Astrocyte (in vitro differentiated cells and primary cell): ENCODE measurements around the gene USP40.

Experiments
- EZH2 ChIP-seq: IDR thresholded peaks from 2 replicates; pipeline ENCODE4 v1.6.1; 2012; ENCODE audit warnings: mild to moderate bottlenecking, low read length, inconsistent platforms; ENCODE audit not compliant: insufficient read depth
- TF ChIP-seq, protein P1 (sequence below): IDR thresholded peaks from 2 replicates; pipeline ENCODE4 v1.5.1; 2011; ENCODE audit warnings: low read depth, mild to moderate bottlenecking, inconsistent platforms, low read length, moderate library complexity; ENCODE audit not compliant: insufficient read depth

- TF ChIP-seq, protein P1, sequence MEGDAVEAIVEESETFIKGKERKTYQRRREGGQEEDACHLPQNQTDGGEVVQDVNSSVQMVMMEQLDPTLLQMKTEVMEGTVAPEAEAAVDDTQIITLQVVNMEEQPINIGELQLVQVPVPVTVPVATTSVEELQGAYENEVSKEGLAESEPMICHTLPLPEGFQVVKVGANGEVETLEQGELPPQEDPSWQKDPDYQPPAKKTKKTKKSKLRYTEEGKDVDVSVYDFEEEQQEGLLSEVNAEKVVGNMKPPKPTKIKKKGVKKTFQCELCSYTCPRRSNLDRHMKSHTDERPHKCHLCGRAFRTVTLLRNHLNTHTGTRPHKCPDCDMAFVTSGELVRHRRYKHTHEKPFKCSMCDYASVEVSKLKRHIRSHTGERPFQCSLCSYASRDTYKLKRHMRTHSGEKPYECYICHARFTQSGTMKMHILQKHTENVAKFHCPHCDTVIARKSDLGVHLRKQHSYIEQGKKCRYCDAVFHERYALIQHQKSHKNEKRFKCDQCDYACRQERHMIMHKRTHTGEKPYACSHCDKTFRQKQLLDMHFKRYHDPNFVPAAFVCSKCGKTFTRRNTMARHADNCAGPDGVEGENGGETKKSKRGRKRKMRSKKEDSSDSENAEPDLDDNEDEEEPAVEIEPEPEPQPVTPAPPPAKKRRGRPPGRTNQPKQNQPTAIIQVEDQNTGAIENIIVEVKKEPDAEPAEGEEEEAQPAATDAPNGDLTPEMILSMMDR = no peak
- no peak for TF ChIP-seq EZH2
These were observed 24.1 kb downstream of the USP40 start for GRCh38 chr2:233542507-233542906.
